Astrocyte (in vitro differentiated cells and primary cell): ENCODE measurements around the gene ANKS1A. TPM values are rescaled to one million over a fixed set of nuclear protein-coding genes. Genes with fewer than 3 reads are reported as not detected.

ENCODE experiments used
- DNase-seq: peaks from one replicate; pipeline ENCODE4 v3.0.0-alpha.2; 2010; ENCODE audit warnings: low read depth
- FAIRE-seq: peaks from 2 replicates; lab custom pipeline; 2011; peaks lifted over from hg19 to GRCh38; lab: Jason Lieb, UNC
- H2AFZ ChIP-seq: 2 replicates; pipeline ENCODE4 v1.6.0; 2012; ENCODE audit warnings: low read depth, low read length, inconsistent platforms
- H3K27ac ChIP-seq: 2 replicates; pipeline ENCODE4 v1.5.1; 2011; ENCODE audit warnings: low read depth, low read length, inconsistent platforms
- H3K27me3 ChIP-seq: 2 replicates; pipeline ENCODE4 v1.6.0; 2011; ENCODE audit warnings: low read length, inconsistent platforms; ENCODE audit not compliant: insufficient read depth
- H3K36me3 ChIP-seq: 2 replicates; pipeline ENCODE4 v1.5.1; 2011; ENCODE audit warnings: low read length, inconsistent platforms; ENCODE audit not compliant: insufficient read depth
- H3K4me1 ChIP-seq: 2 replicates; pipeline ENCODE4 v1.5.1; 2011; ENCODE audit warnings: low read length, inconsistent platforms; ENCODE audit not compliant: insufficient read depth
- H3K4me2 ChIP-seq: 2 replicates; pipeline ENCODE4 v1.6.0; 2012; ENCODE audit warnings: low read length, inconsistent platforms
- H3K4me3 ChIP-seq: 2 replicates; pipeline ENCODE4 v1.5.1; 2011; ENCODE audit warnings: low read depth, mild to moderate bottlenecking, low read length, inconsistent platforms; ENCODE audit not compliant: insufficient read depth
- H3K79me2 ChIP-seq: 2 replicates; pipeline ENCODE4 v1.6.0; 2012; ENCODE audit warnings: mild to moderate bottlenecking, low read length, inconsistent platforms; ENCODE audit not compliant: insufficient read depth
- H3K9ac ChIP-seq: 2 replicates; pipeline ENCODE4 v1.6.0; 2012; ENCODE audit warnings: mild to moderate bottlenecking, low read length, inconsistent platforms
- H3K9me3 ChIP-seq: 2 replicates; pipeline ENCODE4 v1.5.1; 2012; ENCODE audit warnings: low read depth, mild to moderate bottlenecking, low read length, inconsistent platforms; ENCODE audit not compliant: insufficient read depth
- H4K20me1 ChIP-seq: 2 replicates; pipeline ENCODE4 v1.6.0; 2012; ENCODE audit warnings: low read length, inconsistent platforms; ENCODE audit not compliant: insufficient read depth
- H3K27ac Mint-ChIP-seq: one replicate; pipeline ENCODE4 v1.8.0; 2021; ENCODE audit warnings: mild to moderate bottlenecking, mixed read lengths; ENCODE audit not compliant: unreplicated experiment
- H3K27me3 Mint-ChIP-seq: one replicate; pipeline ENCODE4 v1.8.0; 2021; ENCODE audit warnings: low read depth, mixed read lengths; ENCODE audit not compliant: unreplicated experiment
- H3K36me3 Mint-ChIP-seq: one replicate; pipeline ENCODE4 v1.8.0; 2021; ENCODE audit warnings: low read depth, mixed read lengths; ENCODE audit not compliant: unreplicated experiment
- H3K4me1 Mint-ChIP-seq: one replicate; pipeline ENCODE4 v1.8.0; 2021; ENCODE audit warnings: low read depth, mixed read lengths; ENCODE audit not compliant: unreplicated experiment
- H3K4me3 Mint-ChIP-seq: one replicate; pipeline ENCODE4 v1.8.0; 2021; ENCODE audit warnings: mild to moderate bottlenecking, moderate library complexity, mixed read lengths; ENCODE audit not compliant: unreplicated experiment
- H3K9me3 Mint-ChIP-seq: one replicate; pipeline ENCODE4 v1.8.0; 2021; ENCODE audit warnings: mild to moderate bottlenecking, mixed read lengths; ENCODE audit not compliant: unreplicated experiment
- EZH2 ChIP-seq: IDR thresholded peaks from 2 replicates; pipeline ENCODE4 v1.6.1; 2012; ENCODE audit warnings: mild to moderate bottlenecking, low read length, inconsistent platforms; ENCODE audit not compliant: insufficient read depth
- total RNA-seq: library from RNA; stranded (reverse); gene quantifications from 2 replicates; pipeline ENCODE4 v1.2.1, GENCODE V29; 2021
- TF ChIP-seq, protein P1 (sequence below): IDR thresholded peaks from 2 replicates; pipeline ENCODE4 v1.5.1; 2011; ENCODE audit warnings: low read depth, mild to moderate bottlenecking, inconsistent platforms, low read length, moderate library complexity; ENCODE audit not compliant: insufficient read depth

The ANKS1A gene
- total RNA-seq, 1 donor from 2014 or later = 18.0 TPM

DNA sequence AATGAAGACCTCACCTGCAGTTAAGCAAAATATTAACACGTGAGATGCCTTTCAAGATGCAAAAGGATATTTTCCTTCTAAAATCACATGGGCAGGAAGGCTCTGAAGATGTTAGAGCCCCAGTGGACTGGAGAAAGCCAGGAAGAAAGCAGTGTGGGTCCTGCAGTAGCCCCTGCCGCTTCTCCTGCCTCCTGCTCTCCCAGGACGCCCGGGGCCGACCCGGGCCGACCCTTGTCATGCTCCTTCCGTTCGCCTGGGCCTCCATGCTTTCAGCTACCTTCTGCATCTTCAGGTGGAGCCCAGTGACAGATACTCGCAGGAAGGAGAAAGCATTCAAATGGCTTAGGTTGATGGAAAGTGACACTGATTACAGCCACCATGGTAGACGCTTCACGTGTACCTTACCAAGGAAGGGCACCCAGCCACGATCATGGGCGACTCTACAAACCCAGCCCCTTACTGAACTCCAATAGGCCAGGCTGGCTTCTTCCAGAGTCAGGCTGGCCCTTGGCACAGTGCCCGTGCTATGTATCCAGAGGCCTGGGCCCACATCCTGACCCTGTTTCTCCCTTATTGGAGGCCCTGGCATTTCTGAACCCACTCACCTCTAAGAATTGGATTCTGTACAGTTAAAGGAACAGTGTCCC, 183.1 kb downstream of the ANKS1A start:
- Mint-ChIP-seq H3K27ac (no peak overlapping the region), H3K4me3 (no peak overlapping the region), H3K4me1 (no peaks in the 10 kb centered on the region)

DNA sequence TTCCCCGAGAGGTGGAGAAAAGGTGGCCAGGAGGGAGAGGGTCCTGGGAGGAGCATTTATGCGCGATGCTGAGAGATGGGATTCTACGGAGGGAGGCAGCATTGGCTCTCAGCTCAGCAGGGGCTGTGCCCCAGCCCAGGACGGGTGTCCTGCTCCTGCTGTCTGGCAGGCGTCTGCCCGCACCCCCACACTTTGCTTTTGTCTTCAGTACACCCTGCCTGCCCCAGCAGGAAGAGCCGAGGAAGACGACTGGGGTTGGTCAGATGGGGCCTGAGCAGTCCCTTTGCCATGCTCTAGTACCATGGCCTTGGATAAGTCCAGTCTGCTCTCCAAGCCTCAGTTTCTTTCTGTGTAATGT, 183.6 kb downstream of the ANKS1A start:
- DNase-seq (no peak), FAIRE-seq (no peak)
- no peak overlapping the region for H3K27ac ChIP-seq
- no peaks in the 10 kb centered on the region for H3K27me3 ChIP-seq
- no peaks in the 10 kb centered on the region for H3K79me2 ChIP-seq
- H4K20me1 ChIP-seq = no peaks in the 10 kb centered on the region
- H3K27me3 Mint-ChIP-seq = no peaks in the 10 kb centered on the region
- H3K4me3 ChIP-seq = no peak overlapping the region
- no peaks in the 10 kb centered on the region for H3K36me3 ChIP-seq
- no peak overlapping the region for H2AFZ ChIP-seq
- H3K9me3 Mint-ChIP-seq = no peaks in the 10 kb centered on the region
- no peaks in the 10 kb centered on the region for H3K4me1 Mint-ChIP-seq
- no peak overlapping the region for H3K9ac ChIP-seq
- no peak overlapping the region for H3K4me3 Mint-ChIP-seq
- TF ChIP-seq EZH2 = no peak
- TF ChIP-seq, protein P1, sequence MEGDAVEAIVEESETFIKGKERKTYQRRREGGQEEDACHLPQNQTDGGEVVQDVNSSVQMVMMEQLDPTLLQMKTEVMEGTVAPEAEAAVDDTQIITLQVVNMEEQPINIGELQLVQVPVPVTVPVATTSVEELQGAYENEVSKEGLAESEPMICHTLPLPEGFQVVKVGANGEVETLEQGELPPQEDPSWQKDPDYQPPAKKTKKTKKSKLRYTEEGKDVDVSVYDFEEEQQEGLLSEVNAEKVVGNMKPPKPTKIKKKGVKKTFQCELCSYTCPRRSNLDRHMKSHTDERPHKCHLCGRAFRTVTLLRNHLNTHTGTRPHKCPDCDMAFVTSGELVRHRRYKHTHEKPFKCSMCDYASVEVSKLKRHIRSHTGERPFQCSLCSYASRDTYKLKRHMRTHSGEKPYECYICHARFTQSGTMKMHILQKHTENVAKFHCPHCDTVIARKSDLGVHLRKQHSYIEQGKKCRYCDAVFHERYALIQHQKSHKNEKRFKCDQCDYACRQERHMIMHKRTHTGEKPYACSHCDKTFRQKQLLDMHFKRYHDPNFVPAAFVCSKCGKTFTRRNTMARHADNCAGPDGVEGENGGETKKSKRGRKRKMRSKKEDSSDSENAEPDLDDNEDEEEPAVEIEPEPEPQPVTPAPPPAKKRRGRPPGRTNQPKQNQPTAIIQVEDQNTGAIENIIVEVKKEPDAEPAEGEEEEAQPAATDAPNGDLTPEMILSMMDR = no peak
- H3K4me1 ChIP-seq = no peaks in the 10 kb centered on the region
- no peak overlapping the region for H3K27ac Mint-ChIP-seq
- peaks cover 3% of the 10 kb centered on the region for H3K36me3 Mint-ChIP-seq
- no peak overlapping the region for H3K4me2 ChIP-seq
- no peaks in the 10 kb centered on the region for H3K9me3 ChIP-seq

More for the DNA sequence above, 183.1 kb downstream of the ANKS1A start:
- TF ChIP-seq, protein P1 = no peak
- TF ChIP-seq EZH2 = no peak
- Histone ChIP-seq H3K79me2 (no peaks in the 10 kb centered on the region), H3K4me2 (no peak overlapping the region), H3K4me1 (no peaks in the 10 kb centered on the region), H3K4me3 (no peak overlapping the region), H3K9me3 (no peaks in the 10 kb centered on the region), H2AFZ (no peak overlapping the region), H4K20me1 (no peaks in the 10 kb centered on the region), H3K27me3 (no peaks in the 10 kb centered on the region), H3K27ac (no peak overlapping the region), H3K36me3 (no peaks in the 10 kb centered on the region), H3K9ac (no peak overlapping the region)
- no peak for FAIRE-seq
- Mint-ChIP-seq H3K27me3 (no peaks in the 10 kb centered on the region), H3K36me3 (peaks cover 3% of the 10 kb centered on the region), H3K9me3 (no peaks in the 10 kb centered on the region)
- no peak for DNase-seq

DNA sequence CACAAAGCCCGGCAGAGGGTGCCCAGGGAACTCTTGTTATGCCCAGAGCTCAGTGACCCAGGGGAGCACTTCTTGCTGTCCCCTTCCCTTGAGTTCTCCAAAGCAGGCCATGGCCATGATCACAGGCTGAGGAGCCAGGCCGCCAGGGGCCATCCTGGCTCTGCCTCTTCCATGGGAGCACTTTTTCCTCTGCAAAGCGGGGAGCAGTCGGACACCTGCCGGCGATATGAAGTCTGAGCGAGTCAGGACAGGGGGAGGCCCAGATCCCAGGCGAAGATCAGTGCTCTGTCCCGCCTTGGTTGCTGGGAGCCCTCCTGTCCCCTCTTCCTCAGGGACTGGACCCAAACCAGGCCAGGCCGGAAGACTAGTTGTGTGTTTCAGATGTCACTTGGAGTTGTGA, 184.2 kb downstream of the ANKS1A start:
- no peaks in the 10 kb centered on the region for H3K4me1 ChIP-seq
- H3K27ac ChIP-seq = no peak overlapping the region
- no peak overlapping the region for H2AFZ ChIP-seq
- no peaks in the 10 kb centered on the region for H3K9me3 ChIP-seq
- TF ChIP-seq, protein P1 = no peak
- no peak for TF ChIP-seq EZH2
- no peaks in the 10 kb centered on the region for H3K79me2 ChIP-seq
- no peaks in the 10 kb centered on the region for H3K36me3 ChIP-seq
- H3K36me3 Mint-ChIP-seq = peaks cover 3% of the 10 kb centered on the region
- no peaks in the 10 kb centered on the region for H3K27me3 ChIP-seq
- H3K9ac ChIP-seq = no peak overlapping the region
- no peak overlapping the region for H3K4me3 ChIP-seq
- H3K9me3 Mint-ChIP-seq = no peaks in the 10 kb centered on the region
- H3K27ac Mint-ChIP-seq = no peak overlapping the region
- H3K4me1 Mint-ChIP-seq = no peaks in the 10 kb centered on the region
- DNase-seq (no peak), FAIRE-seq (no peak)
- no peak overlapping the region for H3K4me3 Mint-ChIP-seq
- H3K4me2 ChIP-seq = no peak overlapping the region
- no peaks in the 10 kb centered on the region for H3K27me3 Mint-ChIP-seq
- no peaks in the 10 kb centered on the region for H4K20me1 ChIP-seq
